IPS-18a (cell line): Measurements from ENCODE around the gene PTGDS.
"Not testable (repeated sequence)": the region's sequence is repeated elsewhere in the genome, so short reads cannot be mapped to it uniquely, and the experiment has no call there.

Experiments
- H3K27ac ChIP-seq: one replicate; pipeline ENCODE4 v1.5.1; 2013; ENCODE audit warnings: low read length
- H3K27me3 ChIP-seq: one replicate; pipeline ENCODE4 v1.6.1; 2013; ENCODE audit warnings: mild to moderate bottlenecking, low read length; ENCODE audit not compliant: control insufficient read depth, insufficient read depth
- H3K36me3 ChIP-seq: one replicate; pipeline ENCODE4 v1.6.1; 2013; ENCODE audit warnings: low read depth, low read length; ENCODE audit not compliant: control insufficient read depth
- H3K4me1 ChIP-seq: one replicate; pipeline ENCODE4 v1.6.1; 2013; ENCODE audit warnings: low read depth, low read length; ENCODE audit not compliant: control insufficient read depth
- H3K4me3 ChIP-seq: one replicate; pipeline ENCODE4 v1.5.1; 2013; ENCODE audit warnings: low read length
- H3K9ac ChIP-seq: one replicate; pipeline ENCODE4 v1.6.1; 2013; ENCODE audit warnings: mild to moderate bottlenecking, low read length, moderate library complexity
- H3K9me3 ChIP-seq: one replicate; pipeline ENCODE4 v1.6.1; 2013; ENCODE audit warnings: low read depth, low read length; ENCODE audit not compliant: control insufficient read depth

PTGDS gene

DNA sequence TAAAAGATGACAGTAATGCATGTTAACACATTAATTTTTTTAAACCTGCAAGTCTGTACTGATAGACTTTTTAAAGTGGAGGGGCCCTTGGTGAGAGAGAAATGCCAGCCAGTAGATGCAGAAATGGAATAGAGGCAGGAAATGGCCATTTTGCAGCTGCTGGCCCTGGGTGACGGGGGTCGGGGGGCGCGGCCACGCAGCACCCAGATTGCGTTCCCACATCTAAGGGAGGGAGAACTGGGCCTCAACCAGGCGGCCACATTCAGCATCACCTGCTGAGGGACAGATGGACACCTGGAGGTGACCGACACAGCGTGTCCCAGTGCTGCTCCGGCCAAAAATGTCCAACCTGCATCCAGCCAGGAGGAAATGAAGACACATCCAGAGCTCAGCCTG is 25.3 kb downstream of the PTGDS start:
- Histone ChIP-seq H3K9me3 (no peaks in the 10 kb centered on the region), H3K4me3 (no peak overlapping the region), H3K36me3 (no peaks in the 10 kb centered on the region), H3K27ac (no peak overlapping the region), H3K4me1 (no peaks in the 10 kb centered on the region), H3K9ac (no peak overlapping the region), H3K27me3 (no peaks in the 10 kb centered on the region)

DNA sequence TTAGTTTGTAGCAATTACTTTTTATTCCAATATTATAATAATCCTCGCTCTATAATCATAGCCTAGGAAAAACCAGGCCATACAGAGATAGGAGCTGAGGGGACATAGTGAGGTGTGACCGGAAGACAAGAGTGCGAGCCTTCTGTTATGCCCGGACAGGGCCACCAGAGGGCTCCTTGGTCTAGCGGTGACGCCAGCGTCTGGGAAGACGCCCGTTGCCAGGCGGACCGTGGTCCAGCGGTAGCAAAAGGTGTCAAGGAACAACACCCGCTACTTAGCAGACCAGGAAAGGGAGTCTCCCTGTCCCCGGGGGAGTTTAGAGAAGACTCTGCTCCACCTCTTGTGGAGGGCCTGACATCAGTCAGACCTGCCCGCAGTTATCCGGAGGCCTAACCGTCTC is 27.0 kb downstream of the PTGDS start:
- H3K27me3 ChIP-seq, H3K27ac ChIP-seq, H3K9me3 ChIP-seq, H3K36me3 ChIP-seq, H3K4me3 ChIP-seq, H3K9ac ChIP-seq, H3K4me1 ChIP-seq: not testable (repeated sequence)

DNA sequence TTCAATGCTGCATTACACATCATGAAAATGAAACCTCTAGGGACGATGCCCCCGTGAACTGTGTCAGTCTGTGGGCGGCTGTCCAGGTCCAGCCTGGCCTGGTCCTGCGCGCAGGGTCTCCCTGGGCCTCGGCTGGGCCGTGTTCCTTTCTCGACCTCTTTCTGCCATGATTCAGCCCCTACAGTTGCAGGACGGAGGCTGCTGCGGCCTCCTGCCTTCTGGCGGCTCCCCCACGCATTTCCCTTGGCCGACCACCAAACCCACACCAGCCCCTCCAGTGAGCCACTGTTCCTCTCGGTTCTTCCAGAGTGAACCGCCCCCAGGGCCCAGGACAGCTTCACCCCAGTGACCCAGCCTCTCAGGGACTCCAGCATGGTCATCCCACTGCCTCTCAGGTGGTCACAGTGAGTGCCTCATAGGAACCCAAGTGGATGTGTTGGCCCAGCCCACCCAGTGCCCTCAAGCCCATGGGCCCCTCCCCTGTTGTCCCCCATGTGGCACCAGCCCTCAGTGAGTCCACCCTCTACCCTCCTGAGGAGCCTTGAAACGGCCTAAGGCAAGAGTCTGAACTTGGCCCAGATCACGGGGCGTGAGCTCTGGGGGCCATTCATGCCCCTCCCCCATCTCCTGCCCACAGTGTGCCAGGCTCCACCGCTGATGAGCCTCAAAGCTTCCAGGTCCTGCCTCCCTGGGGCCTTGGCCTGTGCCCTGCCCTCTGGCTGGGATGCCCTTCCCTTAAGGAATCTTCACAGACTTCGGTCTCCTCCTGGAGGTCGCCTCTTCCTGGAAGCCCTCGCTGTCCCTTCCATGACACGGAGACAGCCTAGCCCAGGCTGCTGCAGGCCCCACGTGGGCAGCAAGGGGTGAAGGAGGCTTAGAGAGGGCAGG is 29.1 kb downstream of the PTGDS start:
- Histone ChIP-seq H3K4me1 (no peaks in the 10 kb centered on the region), H3K27me3 (no peaks in the 10 kb centered on the region), H3K36me3 (no peaks in the 10 kb centered on the region), H3K9ac (no peak overlapping the region), H3K4me3 (no peak overlapping the region), H3K27ac (no peak overlapping the region), H3K9me3 (no peaks in the 10 kb centered on the region)

DNA sequence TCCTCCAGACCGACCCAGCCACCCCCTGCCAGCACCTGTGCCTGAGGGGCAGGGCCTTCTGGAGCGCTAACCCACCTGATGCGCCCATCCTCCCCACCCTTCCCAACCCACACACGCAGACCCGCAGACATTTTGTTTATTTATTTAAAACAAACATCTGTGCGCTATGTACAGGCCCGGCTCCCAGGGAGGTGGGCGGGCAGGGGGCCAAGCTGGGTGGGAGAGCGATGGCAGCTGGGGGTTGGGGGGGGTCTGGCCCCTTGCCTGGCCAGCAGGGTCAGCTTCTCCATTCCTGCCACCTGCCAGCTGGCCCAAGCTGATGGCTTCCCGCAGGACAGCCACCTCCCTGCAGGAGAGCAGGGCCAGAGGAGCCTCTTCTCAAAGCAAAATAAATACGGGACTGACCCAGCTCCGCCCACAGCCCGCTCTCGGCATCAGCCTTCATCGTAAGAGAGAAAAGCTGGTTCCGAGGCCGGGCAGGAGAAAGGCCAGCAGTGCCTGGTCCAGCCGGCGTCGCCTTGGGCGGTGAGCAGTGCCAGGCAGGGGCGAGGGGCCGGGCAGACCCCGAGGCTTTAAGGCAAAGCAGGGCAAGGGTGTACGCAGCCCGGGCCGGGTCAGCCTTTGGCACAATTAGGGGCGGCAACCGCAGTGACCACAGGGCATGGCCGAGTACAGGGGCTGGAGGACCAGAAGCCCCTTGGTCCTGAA is 30.0 kb downstream of the PTGDS start:
- Histone ChIP-seq H3K27ac (no peak overlapping the region), H3K9me3 (no peaks in the 10 kb centered on the region), H3K4me3 (no peak overlapping the region), H3K36me3 (no peaks in the 10 kb centered on the region), H3K27me3 (no peaks in the 10 kb centered on the region), H3K4me1 (no peaks in the 10 kb centered on the region), H3K9ac (no peak overlapping the region)

DNA sequence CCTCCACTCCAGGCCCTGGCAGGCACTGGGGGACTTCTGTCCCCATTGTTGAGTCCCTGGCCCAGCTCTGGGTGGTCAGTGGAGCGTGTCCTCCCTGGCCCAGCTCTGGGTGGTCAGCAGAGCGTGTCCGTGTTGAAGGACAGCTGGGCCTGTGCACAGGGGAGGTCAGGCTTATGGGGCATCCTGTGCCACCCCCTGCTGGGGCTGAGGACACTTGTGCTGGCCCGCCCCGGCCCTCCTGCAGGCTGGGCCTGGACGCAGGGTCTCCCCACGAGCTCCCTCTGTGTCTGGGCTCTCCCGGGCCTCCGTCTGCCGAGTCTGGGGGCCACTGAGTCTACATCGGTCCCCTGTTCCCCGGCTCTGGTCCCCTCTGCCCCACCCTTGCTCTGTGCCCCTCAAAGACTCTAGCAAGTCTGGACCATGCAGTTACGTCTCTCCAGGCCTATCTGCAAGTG is 30.5 kb downstream of the PTGDS start:
- no peaks in the 10 kb centered on the region for H3K4me1 ChIP-seq
- H3K27ac ChIP-seq = no peak overlapping the region
- no peaks in the 10 kb centered on the region for H3K36me3 ChIP-seq
- no peak overlapping the region for H3K4me3 ChIP-seq
- H3K9ac ChIP-seq = no peak overlapping the region
- no peaks in the 10 kb centered on the region for H3K27me3 ChIP-seq
- no peaks in the 10 kb centered on the region for H3K9me3 ChIP-seq

DNA sequence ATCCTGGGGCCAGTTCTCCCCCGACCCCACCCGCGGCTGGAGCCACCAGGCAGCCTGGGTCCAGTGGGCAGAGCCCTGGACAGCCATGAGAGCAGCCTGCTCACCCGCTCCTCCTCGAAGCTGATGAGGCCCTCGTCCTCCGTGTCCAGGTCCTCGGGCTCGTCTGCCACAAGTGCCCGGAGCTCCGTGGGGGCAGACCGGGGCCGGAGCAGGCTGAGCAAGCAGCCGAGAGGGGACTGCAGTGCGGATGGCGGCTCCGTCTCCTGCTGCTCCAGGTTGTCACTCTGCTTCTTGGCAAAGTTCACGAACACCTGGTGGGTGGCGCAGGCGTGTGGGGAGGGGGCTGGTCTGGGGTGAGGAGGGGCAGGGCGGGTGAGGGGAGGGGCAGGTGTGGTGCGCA is 31.0 kb downstream of the PTGDS start:
- Histone ChIP-seq H3K27ac (no peak overlapping the region), H3K4me3 (no peak overlapping the region), H3K4me1 (no peaks in the 10 kb centered on the region), H3K9ac (no peak overlapping the region), H3K9me3 (no peaks in the 10 kb centered on the region), H3K36me3 (no peaks in the 10 kb centered on the region), H3K27me3 (no peaks in the 10 kb centered on the region)

DNA sequence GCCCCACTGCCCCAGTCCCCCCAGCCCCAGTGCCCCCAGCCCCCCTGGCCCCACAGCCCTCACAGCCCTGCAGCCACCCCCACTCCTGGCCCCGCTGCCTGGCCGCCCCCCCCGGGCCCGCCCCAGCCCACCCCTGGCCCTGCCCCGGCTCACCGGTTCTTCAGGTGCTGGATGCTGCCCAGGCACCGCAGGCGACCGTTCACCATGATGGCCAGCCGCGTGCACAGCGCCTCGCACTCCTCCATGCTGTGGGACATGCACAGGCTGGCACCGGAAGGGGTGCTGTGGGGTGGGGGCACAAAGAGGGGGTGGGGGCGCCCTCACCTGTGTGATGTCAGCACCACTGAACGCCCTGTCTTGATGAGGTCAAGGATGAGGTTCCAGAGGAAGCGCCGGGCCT is 31.9 kb downstream of the PTGDS start:
- no peak overlapping the region for H3K27ac ChIP-seq
- H3K9ac ChIP-seq = no peak overlapping the region
- H3K4me3 ChIP-seq = no peak overlapping the region
- no peaks in the 10 kb centered on the region for H3K27me3 ChIP-seq
- no peaks in the 10 kb centered on the region for H3K4me1 ChIP-seq
- H3K9me3 ChIP-seq = no peaks in the 10 kb centered on the region
- no peaks in the 10 kb centered on the region for H3K36me3 ChIP-seq

DNA sequence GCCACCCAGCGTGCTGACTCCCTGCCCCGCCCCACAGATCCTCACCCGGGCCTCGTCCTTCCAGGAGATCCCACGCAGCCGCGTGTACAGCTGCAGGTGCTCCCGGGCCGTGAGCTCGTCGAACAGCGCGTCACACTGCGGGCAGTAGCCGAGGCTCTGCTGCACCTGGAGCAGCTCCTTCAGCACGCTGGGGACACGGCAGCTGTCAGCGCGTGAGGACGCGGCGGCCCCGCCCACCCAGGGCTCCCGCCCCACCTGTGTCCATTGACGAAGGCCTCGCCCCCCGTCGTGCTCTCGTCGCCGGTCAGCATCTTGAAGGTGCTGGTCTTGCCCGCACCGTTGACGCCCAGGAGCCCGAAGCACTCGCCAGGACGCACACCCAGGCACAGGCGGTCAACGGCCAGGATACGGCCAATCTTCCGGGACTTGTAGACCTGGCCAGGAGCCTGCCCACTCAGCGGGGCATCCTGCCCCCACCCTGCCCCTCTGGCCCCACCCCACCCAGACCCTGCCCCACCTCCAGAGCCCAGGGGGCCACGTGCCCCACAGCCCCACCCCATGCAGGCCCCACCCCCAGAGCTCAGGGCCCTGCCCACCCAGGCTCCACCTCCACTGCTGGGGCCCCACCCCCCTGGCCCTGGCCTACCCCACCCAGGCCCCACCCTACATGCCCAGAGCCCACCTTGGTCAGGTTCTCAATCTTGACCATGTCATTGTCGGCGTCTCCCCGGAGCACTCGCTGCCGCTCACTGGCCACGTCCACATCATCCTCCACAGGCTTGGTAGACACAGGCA is 32.8 kb downstream of the PTGDS start:
- Histone ChIP-seq H3K27me3 (no peaks in the 10 kb centered on the region), H3K4me1 (no peaks in the 10 kb centered on the region), H3K9me3 (no peaks in the 10 kb centered on the region), H3K27ac (no peak overlapping the region), H3K9ac (no peak overlapping the region), H3K4me3 (no peak overlapping the region), H3K36me3 (no peaks in the 10 kb centered on the region)

DNA sequence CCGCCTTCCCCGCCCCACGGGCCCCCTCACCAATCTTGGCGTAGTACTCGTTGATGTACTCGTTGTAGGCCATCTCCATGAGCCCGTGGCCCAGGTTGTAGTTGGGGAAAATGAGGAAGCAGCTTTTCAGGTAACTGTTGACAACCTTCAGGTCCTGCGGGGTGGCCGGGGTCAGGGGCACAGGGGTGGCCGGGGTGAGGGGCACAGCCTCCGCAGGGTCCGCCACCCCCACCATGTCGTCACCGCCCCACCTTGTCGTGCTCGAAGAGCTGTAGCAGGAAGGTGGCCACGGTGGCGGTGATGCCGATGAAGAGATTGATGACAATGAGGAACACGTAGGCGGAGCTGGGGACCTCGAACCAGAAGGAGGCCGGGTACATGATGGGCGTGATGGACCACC is 33.9 kb downstream of the PTGDS start:
- H3K4me1 ChIP-seq = no peaks in the 10 kb centered on the region
- H3K27me3 ChIP-seq = no peaks in the 10 kb centered on the region
- no peak overlapping the region for H3K27ac ChIP-seq
- H3K9ac ChIP-seq = no peak overlapping the region
- no peaks in the 10 kb centered on the region for H3K36me3 ChIP-seq
- H3K9me3 ChIP-seq = no peaks in the 10 kb centered on the region
- no peak overlapping the region for H3K4me3 ChIP-seq

DNA sequence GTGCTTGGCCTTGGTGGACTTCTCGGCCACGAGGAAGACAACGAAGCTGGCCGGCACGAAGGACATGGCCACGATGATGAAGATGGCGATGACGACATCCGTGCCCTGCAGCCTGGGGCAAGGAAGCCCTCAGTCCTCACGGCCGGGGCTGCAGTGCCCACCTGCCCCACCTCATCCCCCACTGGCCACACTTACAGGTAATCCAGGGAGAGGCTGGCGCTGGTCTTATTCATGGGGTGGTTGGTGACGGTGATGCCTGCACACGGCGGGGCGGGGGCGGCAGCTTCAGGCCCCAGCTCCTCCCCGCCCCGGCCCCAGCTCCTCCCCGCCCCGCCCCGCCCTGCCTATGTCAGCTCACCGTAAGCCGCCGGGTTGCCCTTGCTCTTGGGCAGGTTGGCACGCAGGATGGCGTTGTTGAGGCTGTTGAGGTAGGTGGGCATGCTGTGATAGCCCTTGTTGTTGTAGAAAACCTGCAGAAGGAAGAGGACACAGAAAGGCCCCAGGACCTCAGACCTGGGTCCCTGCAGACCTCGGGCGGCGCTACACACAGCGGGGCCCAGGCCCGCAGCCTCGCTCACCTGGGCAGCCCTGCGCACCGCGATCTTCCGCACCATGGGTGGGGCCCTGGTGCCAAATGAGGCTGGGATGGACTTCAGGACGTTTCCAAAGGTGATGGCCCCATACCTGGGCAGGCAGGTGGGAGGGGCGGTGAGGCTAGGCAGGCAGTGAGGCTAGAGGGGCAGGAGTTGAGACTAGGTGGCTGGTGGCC is 34.8 kb downstream of the PTGDS start:
- Histone ChIP-seq H3K4me3 (no peak overlapping the region), H3K36me3 (no peaks in the 10 kb centered on the region), H3K27ac (no peak overlapping the region), H3K4me1 (no peaks in the 10 kb centered on the region), H3K9ac (no peak overlapping the region), H3K27me3 (no peaks in the 10 kb centered on the region), H3K9me3 (no peaks in the 10 kb centered on the region)
